KG1 (cell line): Measurements from ENCODE around the gene RARA.
A peak's percentile ranks its signal among the peaks of the same experiment; 100 is the strongest.

Experiments
- DNase-seq: peaks from one replicate; lab custom pipeline; 2025; lab: John Stamatoyannopoulos, UW

Gene RARA

GRCh38 chr17:40309031-40309948 is at the start of gene RARA:
Gene RARA, plus strand, starts transcription at chr17:40309180. Its CDS starts 22,039 bp downstream, at chr17:40331219.
- DNase-seq: no peak

GRCh38 chr17:40259505-40259904 is 49.5 kb upstream of the RARA start:
- no peak for DNase-seq

GRCh38 chr17:40260528-40260927 is 48.5 kb upstream of the RARA start:
- no peak for DNase-seq

GRCh38 chr17:40264458-40265185 is 44.4 kb upstream of the RARA start:
- DNase-seq: no peak

- DNase-seq: no peak
Measured at GRCh38 chr17:40265337-40265736, 43.6 kb upstream of the RARA start.

- DNase-seq: no peak
Measured at GRCh38 chr17:40266882-40267281, 42.1 kb upstream of the RARA start.

GRCh38 chr17:40268141-40268712 is 40.8 kb upstream of the RARA start:
- no peak for DNase-seq

- DNase-seq: no peak
Measured at GRCh38 chr17:40278414-40278813, 30.6 kb upstream of the RARA start.

- DNase-seq: no peak
Measured at GRCh38 chr17:40279402-40279801, 29.6 kb upstream of the RARA start.

- no peak for DNase-seq
Measured at GRCh38 chr17:40281663-40282062, 27.3 kb upstream of the RARA start.

- DNase-seq: no peak
Measured at GRCh38 chr17:40283662-40284061, 25.3 kb upstream of the RARA start.

- no peak for DNase-seq
Measured at GRCh38 chr17:40284085-40284713, 24.8 kb upstream of the RARA start.

- DNase-seq: no peak
Measured at GRCh38 chr17:40286473-40286872, 22.5 kb upstream of the RARA start.

GRCh38 chr17:40287159-40287493 is 21.9 kb upstream of the RARA start:
- no peak for DNase-seq

GRCh38 chr17:40287494-40288369 is 21.2 kb upstream of the RARA start, which contains the start of gene CDC6:
Gene CDC6, plus strand, starts transcription at chr17:40287879. Its CDS starts 1,542 bp downstream, at chr17:40289421.
- peak; percentile 98 for DNase-seq

- no peak for DNase-seq
Measured at GRCh38 chr17:40290629-40291280, 18.2 kb upstream of the RARA start.

- DNase-seq: no peak
Measured at GRCh38 chr17:40291281-40291664, 17.7 kb upstream of the RARA start.

GRCh38 chr17:40293363-40293762 is 15.6 kb upstream of the RARA start:
- DNase-seq: no peak

GRCh38 chr17:40295488-40296436 is 13.2 kb upstream of the RARA start:
- DNase-seq: no peak

- no peak for DNase-seq
Measured at GRCh38 chr17:40297511-40297910, 11.5 kb upstream of the RARA start.
